Heart left ventricle (tissue), 16 donors: ENCODE results near the gene POU4F1. TPM values are rescaled to one million over a fixed set of nuclear protein-coding genes. Genes with fewer than 3 reads are reported as not detected.

Experiments
- ATAC-seq, 4 donors: fragments of 200-7000 bp; cut with Tn5 transposase; one replicate each; pipeline ENCODE4 v1.9.1; 2020 to 2022; ENCODE audit warnings: moderate library complexity in 4 of 4, mild to moderate bottlenecking in 3 of 4, moderate number of reproducible peaks in 1 of 4
- DNase-seq, 5 donors: peaks; one replicate each; pipeline ENCODE4 v3.0.0-alpha.2; 2020
- H3K27ac ChIP-seq, 12 donors: fragments of 200-600 bp; sonication (generic) in 4 of 12; one replicate each; pipeline versions ENCODE4 v1.5.0 to v1.8.0; 2016 to 2022; ENCODE audit warnings: mild to moderate bottlenecking in 2 of 12
- H3K27me3 ChIP-seq, 9 donors: fragments of 200-600 bp; sonication (generic) in 2 of 9; one replicate each; pipeline versions ENCODE4 v1.5.1 to v1.8.0; 2016 to 2022; ENCODE audit warnings: mild to moderate bottlenecking in 3 of 9
- H3K36me3 ChIP-seq, 9 donors: fragments of 200-600 bp; sonication (generic) in 2 of 9; one replicate each; pipeline versions ENCODE4 v1.5.0 to v1.8.0; 2018 to 2022; ENCODE audit warnings: mild to moderate bottlenecking in 2 of 9
- H3K4me1 ChIP-seq, 12 donors: fragments of 200-600 bp; sonication (generic) in 4 of 12; one replicate each; pipeline versions ENCODE4 v1.5.0 to v1.8.0; 2016 to 2022; ENCODE audit warnings: mild to moderate bottlenecking in 3 of 12
- H3K4me3 ChIP-seq, 12 donors: fragments of 200-600 bp; sonication (generic) in 4 of 12; one replicate each; pipeline versions ENCODE4 v1.5.0 to v1.8.0; 2017 to 2022; ENCODE audit warnings: mild to moderate bottlenecking in 9 of 12, moderate library complexity in 4 of 12
- H3K9me3 ChIP-seq, 12 donors: fragments of 200-600 bp; sonication (generic) in 4 of 12; one replicate each; pipeline versions ENCODE4 v1.5.0 to v1.8.0; 2016 to 2022; ENCODE audit warnings: mild to moderate bottlenecking in 1 of 12
- POLR2A ChIP-seq, 2 donors: fragments of 450-650 bp; IDR thresholded peaks; one replicate each; pipeline ENCODE4 v1.6.1; 2017; ENCODE audit warnings: antibody characterized with exemption in 2 of 2, mild to moderate bottlenecking in 2 of 2, moderate library complexity in 2 of 2
- WGBS, 4 donors: extraction: QIAGEN DNeasy Blood & Tissue Kit in 2 of 4; methylation state at CpG; one replicate each; pipeline versions ENCODE4 v1.1.5 to v1.1.7; 2013 to 2018; 5-methylcytosine and 5-hydroxymethylcytosine counted together
- intact Hi-C, 10 donors: fragments of 100-400 bp; cut with DNase I; formaldehyde crosslinking; loops; one replicate each; pipeline versions ENCODE4 v1.11.1 to v1.14.2; 2022
- polyA plus RNA-seq, 2 donors: library from polyadenylated mRNA; stranded (reverse); fragments of 200-250 nt; gene quantifications; one replicate each; pipeline ENCODE4 v1.2.3, GENCODE V29; 2013
- total RNA-seq, 9 donors: library from RNA; depleted of rRNA in 2 of 9; stranded (reverse); fragments of >200 nt in 2 of 9; fragmentation: NEBNext Ultra II Directional in 3 of 9; extraction: Animal tissue kit (Norgen Biotek cat#: 25700) in 3 of 9; gene quantifications; one replicate each; pipeline versions ENCODE4 v1.1.0 to v1.2.4, GENCODE V29; 2016 to 2023
- TF ChIP-seq, protein P1 (sequence below), 12 donors: fragments of 200-600 bp; sonication (generic) in 4 of 12; IDR thresholded peaks; one replicate each; pipeline versions ENCODE4 v1.5.0 to v1.8.0; 2018 to 2022; ENCODE audit warnings: antibody characterized with exemption in 12 of 12, mild to moderate bottlenecking in 5 of 12
- donor health status: ischemic (EF 13 %, LVEDD 7.1; RV severe dilation, severe dysfunction).
- donor health status: healthy with polysubstance abuse.
- donor health status: DM: no; HTN: yes; CAD: no.
- donor health status: DM: no; HTN: no; CAD: no.
- donor health status: ischemic (EF 25% LVEDD 6.9; RV normal size, moderate dysfunction).
- donor health status: ischemic (EF 25% LVEDD 5.7; RV mildly dilated, moderate dysfunction).
- donor health status: healthy.
- donor health status: DM: yes; HTN: yes; CAD: no.
- donor health status: ischemic (EF 35%, LVEDD 5.7; RV mildly dilated, moderate dysfunction).
- donor health status: nonischemic (EF 11% LVEDD 7.7; RV severe dilation, severe dysfunction).
- donor health status: DM: yes; HTN: yes; CAD: no.
- donor health status: PGD.
- donor health status: ischemic (EF 29% LVEDD 5.4; RV normal size, mild dysfunction).
- donor health status: nonischemic (EF 23%, LVEDD 6.1; RV moderate dilation, normal function).

Gene POU4F1
- total and polyA plus RNA-seq, 11 donors = 0.04 TPM; not detected in 10

DNA sequence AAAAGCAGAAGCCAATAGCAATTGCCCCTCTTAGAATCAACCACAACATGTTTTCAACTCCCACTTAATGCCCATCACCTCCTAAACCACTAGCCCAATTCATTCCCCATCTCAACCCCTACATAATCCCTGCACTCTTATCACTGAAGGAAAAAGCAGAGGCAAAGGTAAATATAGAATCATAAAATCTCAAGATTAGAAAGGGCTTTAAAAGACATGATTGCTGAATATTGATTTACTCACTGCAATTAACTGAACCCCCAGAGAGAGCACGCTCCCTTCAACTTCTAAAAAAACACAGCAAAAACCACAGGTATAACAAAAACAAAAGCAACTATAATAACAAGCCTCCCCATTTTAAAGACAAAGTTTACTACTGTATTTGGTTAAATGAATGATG, 15.1 kb upstream of the POU4F1 start:
- no peaks in the 10 kb centered on the region for H3K9me3 ChIP-seq
- no peak for ATAC-seq
- H3K27me3 ChIP-seq = no peaks in the 10 kb centered on the region
- H3K27ac ChIP-seq = no peak overlapping the region
- no peak for DNase-seq
- no peak overlapping the region for H3K4me3 ChIP-seq
- peaks cover 0 to 35% (median 20%) of the 10 kb centered on the region in 9 donors for H3K36me3 ChIP-seq
- no peak for TF ChIP-seq POLR2A (IDR thresholded peaks at IDR 0.05)
- TF ChIP-seq, protein P1, sequence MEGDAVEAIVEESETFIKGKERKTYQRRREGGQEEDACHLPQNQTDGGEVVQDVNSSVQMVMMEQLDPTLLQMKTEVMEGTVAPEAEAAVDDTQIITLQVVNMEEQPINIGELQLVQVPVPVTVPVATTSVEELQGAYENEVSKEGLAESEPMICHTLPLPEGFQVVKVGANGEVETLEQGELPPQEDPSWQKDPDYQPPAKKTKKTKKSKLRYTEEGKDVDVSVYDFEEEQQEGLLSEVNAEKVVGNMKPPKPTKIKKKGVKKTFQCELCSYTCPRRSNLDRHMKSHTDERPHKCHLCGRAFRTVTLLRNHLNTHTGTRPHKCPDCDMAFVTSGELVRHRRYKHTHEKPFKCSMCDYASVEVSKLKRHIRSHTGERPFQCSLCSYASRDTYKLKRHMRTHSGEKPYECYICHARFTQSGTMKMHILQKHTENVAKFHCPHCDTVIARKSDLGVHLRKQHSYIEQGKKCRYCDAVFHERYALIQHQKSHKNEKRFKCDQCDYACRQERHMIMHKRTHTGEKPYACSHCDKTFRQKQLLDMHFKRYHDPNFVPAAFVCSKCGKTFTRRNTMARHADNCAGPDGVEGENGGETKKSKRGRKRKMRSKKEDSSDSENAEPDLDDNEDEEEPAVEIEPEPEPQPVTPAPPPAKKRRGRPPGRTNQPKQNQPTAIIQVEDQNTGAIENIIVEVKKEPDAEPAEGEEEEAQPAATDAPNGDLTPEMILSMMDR (IDR thresholded peaks at IDR 0.05) = no peak
- WGBS, 4 donors = 96 to 100% (median 99%) methylated on average over 1 of the region's 1 CpG
- intact Hi-C loops = no loop called here
- H3K4me1 ChIP-seq = no peaks in the 10 kb centered on the region

DNA sequence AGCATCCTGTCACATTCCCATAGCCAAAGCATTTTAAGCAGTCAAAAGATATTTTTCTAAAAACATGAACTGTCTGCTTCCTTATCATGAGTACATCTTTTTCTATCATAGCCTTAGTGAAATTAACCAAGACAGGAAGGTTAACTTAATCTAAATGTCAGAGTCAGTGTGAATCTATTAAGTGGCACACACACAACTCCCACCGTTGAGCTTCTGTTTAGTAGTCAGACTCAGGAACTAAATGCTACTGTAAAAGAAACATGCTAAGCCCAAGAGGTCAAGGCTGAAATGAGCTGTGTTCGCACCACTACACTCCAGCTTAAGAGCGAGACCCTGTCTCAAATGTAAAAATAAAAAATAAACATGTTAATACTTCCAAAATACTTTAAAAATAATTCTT, 7.7 kb upstream of the POU4F1 start:
- Histone ChIP-seq H3K9me3 (no peaks in the 10 kb centered on the region), H3K27me3 (peaks cover 35 to 65% (median 44%) of the 10 kb centered on the region in 9 donors), H3K36me3 (peaks cover 0 to 16% (median 9%) of the 10 kb centered on the region in 9 donors), H3K4me3 (no peak overlapping the region), H3K27ac (no peak overlapping the region), H3K4me1 (peaks cover 0 to 36% (median 20%) of the 10 kb centered on the region in 12 donors)
- TF ChIP-seq, protein P1 (IDR thresholded peaks at IDR 0.05) = no peak
- TF ChIP-seq POLR2A (IDR thresholded peaks at IDR 0.05) = no peak
- no peak for ATAC-seq
- intact Hi-C loops = no loop called here
- DNase-seq = no peak
- WGBS, 4 donors = 58 to 66% (median 59%) methylated on average over 3 of the region's 3 CpGs

DNA sequence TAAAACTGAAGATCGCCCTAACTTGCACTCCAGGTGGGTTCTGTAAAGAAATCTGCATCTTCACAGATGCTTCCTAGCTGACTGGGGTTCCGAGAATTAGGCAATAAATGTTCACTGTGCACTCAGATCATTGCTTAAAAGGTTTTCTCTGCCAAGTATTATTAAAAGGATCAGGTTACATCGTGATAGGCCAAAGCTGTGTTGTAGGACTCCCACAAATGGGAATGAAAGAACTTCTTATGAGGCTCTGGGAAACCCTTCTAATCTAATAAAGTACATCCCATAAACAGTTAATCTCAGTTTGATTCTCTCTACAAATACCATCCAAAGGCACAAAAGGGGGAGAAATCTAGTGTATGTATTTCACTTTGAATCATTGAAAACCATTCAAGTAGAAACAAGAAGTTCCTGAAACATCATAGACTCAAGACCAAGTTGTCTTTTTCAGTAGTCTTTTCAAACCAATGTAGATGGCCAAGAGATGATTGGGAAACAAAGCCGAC, 7.1 kb upstream of the POU4F1 start:
- Histone ChIP-seq H3K4me3 (no peak overlapping the region), H3K27me3 (peaks cover 41 to 71% (median 50%) of the 10 kb centered on the region in 9 donors), H3K9me3 (no peaks in the 10 kb centered on the region), H3K27ac (no peak overlapping the region), H3K36me3 (peaks cover 0 to 10% (median 3%) of the 10 kb centered on the region in 9 donors), H3K4me1 (peaks cover 0 to 36% (median 20%) of the 10 kb centered on the region in 12 donors)
- intact Hi-C loops = no loop called here
- DNase-seq (no peak), ATAC-seq (no peak)
- 63 to 76% (median 65%) methylated on average over 4 of the region's 4 CpGs for WGBS, 4 donors
- TF ChIP-seq, protein P1 (IDR thresholded peaks at IDR 0.05) = no peak
- no peak for TF ChIP-seq POLR2A (IDR thresholded peaks at IDR 0.05)

DNA sequence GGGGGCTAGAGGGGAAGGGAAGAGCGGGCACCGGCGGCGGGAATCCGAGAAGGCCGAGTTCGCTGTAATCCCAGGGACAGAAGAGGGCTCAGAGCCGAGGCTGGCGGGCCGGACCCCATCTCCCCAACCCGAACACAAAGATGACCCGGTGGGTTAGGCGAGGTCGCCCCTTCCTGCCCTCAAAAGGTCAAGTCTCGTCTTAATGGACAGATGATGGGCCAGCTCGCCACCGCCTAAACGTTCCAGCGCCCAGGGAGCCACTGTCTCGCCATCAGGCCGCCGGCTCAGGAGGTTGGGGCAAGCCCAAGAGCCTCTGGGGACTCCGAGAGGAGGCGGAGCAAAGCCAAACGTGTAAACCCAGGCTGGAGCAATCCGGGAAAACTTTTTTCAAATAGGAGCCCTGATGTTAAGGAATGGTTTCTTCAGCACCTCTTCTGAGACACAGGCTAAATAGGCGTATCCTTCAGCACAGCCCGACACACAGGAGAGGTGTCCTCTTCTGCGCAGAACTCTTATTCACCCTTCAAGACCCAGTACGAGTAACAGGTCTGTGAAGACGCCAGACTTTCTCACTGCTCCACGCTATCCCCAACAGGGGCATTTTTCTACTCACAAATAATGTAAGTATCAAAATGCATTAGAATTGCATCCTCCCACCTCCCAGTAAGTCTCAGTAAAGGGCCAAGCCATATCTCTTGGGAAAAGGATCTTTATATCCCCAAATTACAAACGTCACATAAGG, 6.3 kb upstream of the POU4F1 start:
- H3K27me3 ChIP-seq = peaks cover 49 to 79% (median 58%) of the 10 kb centered on the region in 9 donors
- no peak overlapping the region for H3K27ac ChIP-seq
- H3K4me1 ChIP-seq = peaks cover 0 to 36% (median 20%) of the 10 kb centered on the region in 12 donors
- DNase-seq (no peak), ATAC-seq (peak in 3 of 4 donors; percentile 56 to 60 (median 56))
- no peaks in the 10 kb centered on the region for H3K9me3 ChIP-seq
- 17 to 36% (median 25%) methylated on average over 32 to 33 of the region's 33 CpGs for WGBS, 4 donors
- H3K36me3 ChIP-seq = peaks cover 0 to 5% (median 0%) of the 10 kb centered on the region in 9 donors
- intact Hi-C loops = loop anchor here in 7 of 10 donors (5.0 to 10.0 kb wide), 4 partner anchors 43 to 53 kb away; partner anchors contain the start of gene OBI1 (in 5 of the 7)
- H3K4me3 ChIP-seq = peak overlapping the region; percentile 26 to 61 (median 53)
- TF ChIP-seq, protein P1 (IDR thresholded peaks at IDR 0.05) = no peak
- no peak for TF ChIP-seq POLR2A (IDR thresholded peaks at IDR 0.05)
